H9 (cell line): ENCODE measurements around the gene FHIT. TPM values are rescaled to one million over a fixed set of nuclear protein-coding genes. Genes with fewer than 3 reads are reported as not detected.

Experiments used
- DNase-seq: peaks from one replicate; pipeline ENCODE4 v3.0.0-alpha.2; 2017
- H2AFZ ChIP-seq: one replicate; pipeline ENCODE4 v1.6.1; 2013; ENCODE audit warnings: mild to moderate bottlenecking, low read length, control low read depth, moderate library complexity
- H2AK5ac ChIP-seq: 2 replicates; pipeline ENCODE4 v1.6.1; 2013; ENCODE audit warnings: low read length, control low read depth, mixed read lengths; ENCODE audit not compliant: insufficient read length
- H2BK120ac ChIP-seq: one replicate; pipeline ENCODE4 v1.6.1; 2013; ENCODE audit warnings: low read depth, mild to moderate bottlenecking, low read length, control low read depth, inconsistent platforms; ENCODE audit not compliant: poor library complexity, severe bottlenecking
- H2BK12ac ChIP-seq: 2 replicates; pipeline ENCODE4 v1.6.1; 2013; ENCODE audit warnings: low read length, control low read depth, mixed read lengths, low read depth; ENCODE audit not compliant: insufficient read length
- H2BK15ac ChIP-seq: 2 replicates; pipeline ENCODE4 v1.6.1; 2013; ENCODE audit warnings: low read depth, low read length, control low read depth
- H2BK20ac ChIP-seq: one replicate; pipeline ENCODE4 v1.6.1; 2013; ENCODE audit warnings: low read depth, mild to moderate bottlenecking, low read length, control low read depth, inconsistent platforms; ENCODE audit not compliant: poor library complexity, severe bottlenecking
- H2BK5ac ChIP-seq: 2 replicates; pipeline ENCODE4 v1.6.1; 2013; ENCODE audit warnings: low read length, control low read depth, mixed read lengths; ENCODE audit not compliant: insufficient read length
- H3K14ac ChIP-seq: 2 replicates; pipeline ENCODE4 v1.6.1; 2013; ENCODE audit warnings: low read length, control low read depth; ENCODE audit not compliant: insufficient read depth
- H3K18ac ChIP-seq: 2 replicates; pipeline ENCODE4 v1.6.1; 2013; ENCODE audit warnings: low read depth, mild to moderate bottlenecking, mixed read lengths, low read length, control low read depth; ENCODE audit not compliant: insufficient read length
- H3K23ac ChIP-seq: 2 replicates; pipeline ENCODE4 v1.6.1; 2013; ENCODE audit warnings: low read length, control low read depth, mixed read lengths, low read depth; ENCODE audit not compliant: insufficient read length
- H3K23me2 ChIP-seq: 2 replicates; pipeline ENCODE4 v1.6.1; 2013; ENCODE audit warnings: low read depth, mild to moderate bottlenecking, mixed read lengths, low read length, control low read depth; ENCODE audit not compliant: insufficient read length, poor library complexity, severe bottlenecking
- H3K27ac ChIP-seq: 2 replicates; pipeline ENCODE4 v1.5.1; 2013; ENCODE audit warnings: low read length, control low read depth, mixed read lengths, low read depth; ENCODE audit not compliant: insufficient read length
- H3K27me3 ChIP-seq: 2 replicates; pipeline ENCODE4 v1.6.1; 2013; ENCODE audit warnings: low read length, control low read depth, inconsistent platforms; ENCODE audit not compliant: insufficient read depth
- H3K4ac ChIP-seq: 2 replicates; pipeline ENCODE4 v1.6.1; 2013; ENCODE audit warnings: low read depth, mild to moderate bottlenecking, control low read depth, inconsistent platforms, low read length, moderate library complexity
- H3K4me1 ChIP-seq: 2 replicates; pipeline ENCODE4 v1.6.1; 2013; ENCODE audit warnings: low read length, control low read depth, inconsistent platforms; ENCODE audit not compliant: insufficient read depth
- H3K4me2 ChIP-seq: 2 replicates; pipeline ENCODE4 v1.6.1; 2013; ENCODE audit warnings: low read length, control low read depth, mixed read lengths; ENCODE audit not compliant: insufficient read length, insufficient read depth
- H3K56ac ChIP-seq: 2 replicates; pipeline ENCODE4 v1.6.1; 2013; ENCODE audit warnings: low read depth, mild to moderate bottlenecking, mixed read lengths, low read length, control low read depth; ENCODE audit not compliant: insufficient read length
- H3K79me1 ChIP-seq: 2 replicates; pipeline ENCODE4 v1.6.1; 2013; ENCODE audit warnings: low read depth, mild to moderate bottlenecking, moderate library complexity, low read length, control low read depth, inconsistent platforms; ENCODE audit not compliant: insufficient read depth, poor library complexity, severe bottlenecking
- H3K79me2 ChIP-seq: 2 replicates; pipeline ENCODE4 v1.6.1; 2013; ENCODE audit warnings: low read length, control low read depth, inconsistent platforms; ENCODE audit not compliant: insufficient read depth
- H3K9ac ChIP-seq: 2 replicates; pipeline ENCODE4 v1.6.1; 2013; ENCODE audit warnings: low read length, control low read depth, mixed read lengths; ENCODE audit not compliant: insufficient read length; ENCODE audit errors: extremely low read depth
- H3K9me3 ChIP-seq: one replicate; pipeline ENCODE4 v1.6.1; 2013; ENCODE audit warnings: low read depth, low read length, inconsistent platforms; ENCODE audit not compliant: control insufficient read depth
- H3T11ph ChIP-seq: one replicate; pipeline ENCODE4 v1.6.1; 2013; ENCODE audit warnings: mild to moderate bottlenecking, low read length, control low read depth, inconsistent platforms
- H4K20me1 ChIP-seq: one replicate; pipeline ENCODE4 v1.6.1; 2013; ENCODE audit not compliant: control insufficient read depth, insufficient read length, insufficient read depth
- H4K5ac ChIP-seq: 2 replicates; pipeline ENCODE4 v1.6.1; 2013; ENCODE audit warnings: low read depth, mild to moderate bottlenecking, mixed read lengths, low read length, control low read depth; ENCODE audit not compliant: insufficient read length
- H4K8ac ChIP-seq: replicated peaks from 2 replicates; pipeline ENCODE4 v1.6.1; 2013; ENCODE audit warnings: low read length, control low read depth, mixed read lengths, low read depth; ENCODE audit not compliant: insufficient read length
- H4K91ac ChIP-seq: 2 replicates; pipeline ENCODE4 v1.6.1; 2013; ENCODE audit warnings: low read depth, mild to moderate bottlenecking, moderate library complexity, mixed read lengths, low read length, control low read depth; ENCODE audit not compliant: insufficient read length
- H3K27ac Mint-ChIP-seq, 3 experiments: 2 replicates in 2 of 3; 3 replicates in 1 of 3; pipeline ENCODE4 v1.8.0; 2020 to 2021; ENCODE audit warnings: mixed read lengths in 3 of 3, mild to moderate bottlenecking in 1 of 3, moderate library complexity in 1 of 3
- H3K27me3 Mint-ChIP-seq: 2 replicates; pipeline ENCODE4 v1.8.0; 2021; ENCODE audit warnings: low read depth, mild to moderate bottlenecking, moderate library complexity, mixed read lengths
- H3K36me3 Mint-ChIP-seq, 3 experiments: 2 replicates in 2 of 3; 3 replicates in 1 of 3; pipeline ENCODE4 v1.8.0; 2020 to 2021; ENCODE audit warnings: low read depth in 3 of 3, mixed read lengths in 3 of 3; ENCODE audit not compliant: insufficient read depth in 1 of 3
- H3K4me1 Mint-ChIP-seq, 2 experiments: 2 replicates each; pipeline ENCODE4 v1.8.0; 2020; ENCODE audit warnings: mixed read lengths in 2 of 2
- H3K4me3 Mint-ChIP-seq, 2 experiments: 2 replicates in 1 of 2; 3 replicates in 1 of 2; pipeline ENCODE4 v1.8.0; 2020 to 2021; ENCODE audit warnings: mild to moderate bottlenecking in 2 of 2, mixed read lengths in 2 of 2, moderate library complexity in 1 of 2
- H3K9me3 Mint-ChIP-seq, 2 experiments: 2 replicates in 1 of 2; 3 replicates in 1 of 2; pipeline ENCODE4 v1.8.0; 2020; ENCODE audit warnings: mild to moderate bottlenecking in 2 of 2, mixed read lengths in 2 of 2, moderate library complexity in 1 of 2
- CTCF ChIP-seq: fragments of 200-600 bp; sonication (generic); conservative IDR thresholded peaks from 3 replicates; pipeline ENCODE4 v1.8.0; 2021; ENCODE audit warnings: antibody characterized with exemption, mild to moderate bottlenecking
- WGBS: extraction: QIAGEN DNeasy Blood & Tissue Kit; methylation state at CpG from one replicate; pipeline ENCODE4 v1.1.7; 2013; ENCODE audit warnings: missing lambda C conversion rate, low lambda C conversion rate, mixed read lengths; ENCODE audit not compliant: insufficient read length; ENCODE audit errors: extremely low coverage; 5-methylcytosine and 5-hydroxymethylcytosine counted together
- total RNA-seq: library from RNA; stranded (reverse); gene quantifications from 2 replicates; pipeline ENCODE4 v1.2.1, GENCODE V29; 2021

FHIT gene
- total RNA-seq, 1 experiment from 2014 or later = 3.0 TPM

- Histone ChIP-seq H2BK15ac (no peak overlapping the region), H2BK5ac (no peak overlapping the region), H4K8ac (no peak overlapping the region), H4K5ac (no peak overlapping the region), H2BK20ac (no peak overlapping the region), H3K4me2 (no peak overlapping the region), H3K4me1 (no peaks in the 10 kb centered on the region), H3K14ac (no peak overlapping the region), H4K20me1 (no peaks in the 10 kb centered on the region), H3K23ac (no peak overlapping the region), H4K91ac (no peak overlapping the region), H3K79me1 (no peaks in the 10 kb centered on the region), H3K9ac (no peak overlapping the region), H3K79me2 (no peaks in the 10 kb centered on the region), H3T11ph (no peak overlapping the region), H2BK120ac (no peak overlapping the region), H3K27me3 (no peaks in the 10 kb centered on the region), H3K4ac (no peak overlapping the region), H3K9me3 (no peaks in the 10 kb centered on the region), H3K27ac (no peak overlapping the region), H3K18ac (no peak overlapping the region), H2BK12ac (no peak overlapping the region), H3K23me2 (no peaks in the 10 kb centered on the region), H3K56ac (no peak overlapping the region), H2AK5ac (no peak overlapping the region), H2AFZ (no peak overlapping the region)
- H3K27me3 Mint-ChIP-seq = no peaks in the 10 kb centered on the region
- no peak for TF ChIP-seq CTCF
- H3K27ac Mint-ChIP-seq = no peak overlapping the region
- H3K4me1 Mint-ChIP-seq = peaks cover 0 to 8% of the 10 kb centered on the region in 2 experiments; a peak in 2 of 4 replicates
- no peaks in the 10 kb centered on the region for H3K9me3 Mint-ChIP-seq
- DNase-seq = no peak
- H3K36me3 Mint-ChIP-seq = no peaks in the 10 kb centered on the region; a peak in 1 of 7 replicates
- H3K4me3 Mint-ChIP-seq = no peak overlapping the region
- no CpG with 5 or more reads among the region's 3 CpGs for WGBS
Observed at GRCh38 chr3:60998858-60999257, 252.4 kb downstream of the FHIT start.
